GM13976 (cell line): ENCODE results near the gene DNAJC5.
A peak's percentile ranks its signal among the peaks of the same experiment; 100 is the strongest.

Experiments used
- DNase-seq: peaks from one replicate; pipeline ENCODE4 v3.0.0; 2012; ENCODE audit warnings: low spot score
- in situ Hi-C: fragments of 300-500 bp; cut with MboI; formaldehyde crosslinking; loops from one replicate; pipeline ENCODE4 v1.12.0; 2022; ENCODE audit warnings: low sequenced_read_pairs, mixed read lengths, inconsistent platforms; ENCODE audit not compliant: unreplicated experiment
- TF ChIP-seq, protein P1 (sequence below): IDR thresholded peaks from 2 replicates; pipeline ENCODE4 v1.5.1; 2012; ENCODE audit warnings: borderline replicate concordance, mild to moderate bottlenecking; ENCODE audit not compliant: insufficient read depth; ENCODE audit errors: extremely low read depth, missing control alignments, control extremely low read depth

The DNAJC5 gene

DNA sequence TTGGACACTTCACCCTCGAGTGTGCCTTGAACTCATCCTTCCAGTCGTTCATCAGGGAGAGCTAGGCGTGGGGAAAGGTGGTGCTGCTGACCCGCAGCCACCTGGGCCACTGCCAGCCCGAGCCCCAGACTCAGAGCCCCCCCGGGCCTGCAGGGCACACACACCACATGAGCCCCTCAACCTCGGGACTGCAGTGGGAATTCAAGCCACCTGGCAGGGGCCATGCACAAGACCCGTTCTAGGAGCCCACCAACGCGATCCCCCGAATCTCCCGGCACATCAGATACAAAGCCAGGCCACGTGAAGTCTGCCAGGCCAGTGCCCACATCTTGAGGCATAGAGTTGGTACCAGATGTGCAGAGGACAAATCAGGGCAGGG lies 72.0 kb downstream of the DNAJC5 start:
- TF ChIP-seq, protein P1, sequence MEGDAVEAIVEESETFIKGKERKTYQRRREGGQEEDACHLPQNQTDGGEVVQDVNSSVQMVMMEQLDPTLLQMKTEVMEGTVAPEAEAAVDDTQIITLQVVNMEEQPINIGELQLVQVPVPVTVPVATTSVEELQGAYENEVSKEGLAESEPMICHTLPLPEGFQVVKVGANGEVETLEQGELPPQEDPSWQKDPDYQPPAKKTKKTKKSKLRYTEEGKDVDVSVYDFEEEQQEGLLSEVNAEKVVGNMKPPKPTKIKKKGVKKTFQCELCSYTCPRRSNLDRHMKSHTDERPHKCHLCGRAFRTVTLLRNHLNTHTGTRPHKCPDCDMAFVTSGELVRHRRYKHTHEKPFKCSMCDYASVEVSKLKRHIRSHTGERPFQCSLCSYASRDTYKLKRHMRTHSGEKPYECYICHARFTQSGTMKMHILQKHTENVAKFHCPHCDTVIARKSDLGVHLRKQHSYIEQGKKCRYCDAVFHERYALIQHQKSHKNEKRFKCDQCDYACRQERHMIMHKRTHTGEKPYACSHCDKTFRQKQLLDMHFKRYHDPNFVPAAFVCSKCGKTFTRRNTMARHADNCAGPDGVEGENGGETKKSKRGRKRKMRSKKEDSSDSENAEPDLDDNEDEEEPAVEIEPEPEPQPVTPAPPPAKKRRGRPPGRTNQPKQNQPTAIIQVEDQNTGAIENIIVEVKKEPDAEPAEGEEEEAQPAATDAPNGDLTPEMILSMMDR = no peak
- DNase-seq = no peak
- in situ Hi-C loops = no loop called here

DNA sequence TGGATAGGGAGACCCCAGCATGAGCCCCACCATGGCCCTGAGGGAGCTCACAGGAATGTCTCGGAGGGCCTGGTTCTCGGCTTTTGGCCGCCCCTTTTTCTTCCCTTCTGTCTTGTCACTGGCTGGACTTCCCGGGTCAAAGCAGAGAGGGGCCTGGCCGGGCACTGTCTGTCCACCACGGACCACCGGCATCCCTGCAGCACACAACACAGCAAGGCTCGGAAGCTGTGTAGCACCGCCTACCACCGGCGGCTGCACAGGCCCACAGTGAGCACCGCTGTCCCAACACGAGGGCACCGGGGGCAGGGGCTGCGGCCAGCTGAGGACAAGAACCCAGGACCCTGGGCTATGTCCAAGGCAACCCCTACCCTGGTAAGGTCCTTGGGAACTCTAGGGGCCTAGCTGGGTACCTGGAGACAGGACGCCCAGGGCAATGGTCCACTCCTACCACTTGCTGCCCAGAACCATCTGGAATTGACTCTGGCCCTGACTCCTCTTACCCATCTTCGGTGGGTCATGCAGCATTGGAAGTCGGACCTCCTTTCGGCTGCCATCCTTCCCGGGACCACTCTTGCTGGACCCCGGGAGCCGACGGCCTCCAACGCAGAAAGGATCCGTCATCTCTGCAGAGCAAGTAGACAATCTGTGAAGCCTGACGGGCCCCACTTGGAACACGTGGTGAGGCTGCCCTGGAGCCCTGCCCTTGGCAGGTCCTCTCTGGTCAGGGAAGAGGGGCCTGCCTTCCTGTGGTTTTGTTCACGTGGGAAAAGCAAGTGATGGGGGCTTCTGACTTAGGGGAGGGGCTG lies 72.6 kb downstream of the DNAJC5 start:
- TF ChIP-seq, protein P1 = no peak
- in situ Hi-C loops = no loop called here

DNA sequence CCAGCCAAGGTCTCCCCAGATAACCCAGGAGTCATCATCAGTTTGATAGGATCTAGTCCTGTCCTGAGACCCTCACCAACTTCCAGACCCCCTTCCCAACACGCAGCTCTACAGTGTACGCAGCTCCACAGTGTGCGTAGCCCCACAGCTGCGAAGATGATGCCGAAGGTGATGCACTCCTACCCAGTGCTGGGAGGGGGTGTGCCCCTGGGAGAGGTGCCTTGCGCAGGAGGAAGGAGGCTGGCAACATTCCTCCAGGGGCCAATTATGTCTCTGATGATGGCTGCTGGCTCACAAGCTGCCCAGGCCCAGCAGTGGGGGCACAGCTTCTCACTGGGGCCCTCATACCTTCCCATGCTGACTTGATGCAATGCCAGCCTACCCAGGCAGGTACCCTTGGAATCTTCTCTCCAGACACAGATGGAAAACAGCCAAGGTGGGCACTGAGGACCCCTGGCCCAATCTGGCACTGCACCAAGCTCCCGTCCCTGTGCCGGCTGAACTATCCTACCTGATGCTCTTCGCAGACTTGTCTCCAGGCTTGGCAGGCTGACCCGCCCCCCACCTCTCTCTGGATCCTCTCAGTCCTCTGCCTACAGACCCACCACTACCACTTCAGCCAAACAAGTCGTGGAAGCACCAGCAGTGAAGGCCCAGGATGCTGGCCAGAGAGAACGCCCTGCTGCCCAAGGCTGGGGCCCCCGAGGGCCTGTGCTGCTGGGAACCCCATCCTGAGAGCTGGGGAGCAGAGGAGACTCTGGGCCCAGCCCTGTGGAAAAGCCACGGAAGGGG lies 73.4 kb downstream of the DNAJC5 start:
- no peak for DNase-seq
- TF ChIP-seq, protein P1 = no peak
- in situ Hi-C loops = no loop called here

More for the DNA sequence above, 72.6 kb downstream of the DNAJC5 start:
- DNase-seq = no peak

DNA sequence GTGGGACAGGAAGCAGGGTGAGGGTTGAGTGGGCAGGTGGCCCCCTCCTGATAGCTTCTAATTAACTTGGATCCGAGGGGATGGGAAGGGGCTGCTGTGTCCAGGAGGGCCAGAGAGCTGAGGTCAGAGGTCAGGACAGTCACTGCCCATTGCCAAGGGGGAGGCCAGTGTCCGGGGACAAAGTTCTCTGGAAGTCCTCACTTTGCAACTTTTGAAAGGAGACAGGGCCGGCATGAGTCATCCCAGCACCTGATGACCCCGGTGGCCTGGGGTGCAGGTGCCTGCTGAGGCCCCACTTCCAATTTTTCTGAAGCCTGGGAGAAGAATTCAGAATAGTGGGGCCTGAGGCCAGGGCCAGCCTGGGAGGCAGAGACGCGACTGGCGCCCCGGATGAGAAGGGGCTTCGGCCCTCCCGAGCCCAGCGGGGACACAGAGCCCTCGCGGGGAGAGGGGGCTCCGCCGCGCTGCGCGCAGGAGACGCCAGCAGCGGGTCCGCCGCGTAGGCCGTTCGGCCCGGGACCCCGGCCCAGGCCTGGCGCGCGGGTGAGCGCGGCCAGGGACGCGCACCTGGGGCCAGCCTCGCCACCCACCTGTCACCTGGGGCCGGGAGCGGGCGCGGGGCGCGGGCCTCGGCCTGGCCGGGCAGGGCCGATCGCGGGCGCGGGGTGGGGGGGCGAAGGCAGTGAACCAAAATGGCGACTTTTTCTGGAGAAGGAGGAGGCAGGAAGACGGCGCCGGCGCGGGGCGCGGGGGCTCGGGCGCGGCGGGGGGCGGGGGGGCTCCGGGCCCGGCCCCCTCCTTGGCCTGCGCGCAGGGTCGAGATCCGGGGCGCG lies 74.2 kb downstream of the DNAJC5 start:
- TF ChIP-seq, protein P1 = no peak
- in situ Hi-C loops = no loop called here
- peak; percentile 55 for DNase-seq

DNA sequence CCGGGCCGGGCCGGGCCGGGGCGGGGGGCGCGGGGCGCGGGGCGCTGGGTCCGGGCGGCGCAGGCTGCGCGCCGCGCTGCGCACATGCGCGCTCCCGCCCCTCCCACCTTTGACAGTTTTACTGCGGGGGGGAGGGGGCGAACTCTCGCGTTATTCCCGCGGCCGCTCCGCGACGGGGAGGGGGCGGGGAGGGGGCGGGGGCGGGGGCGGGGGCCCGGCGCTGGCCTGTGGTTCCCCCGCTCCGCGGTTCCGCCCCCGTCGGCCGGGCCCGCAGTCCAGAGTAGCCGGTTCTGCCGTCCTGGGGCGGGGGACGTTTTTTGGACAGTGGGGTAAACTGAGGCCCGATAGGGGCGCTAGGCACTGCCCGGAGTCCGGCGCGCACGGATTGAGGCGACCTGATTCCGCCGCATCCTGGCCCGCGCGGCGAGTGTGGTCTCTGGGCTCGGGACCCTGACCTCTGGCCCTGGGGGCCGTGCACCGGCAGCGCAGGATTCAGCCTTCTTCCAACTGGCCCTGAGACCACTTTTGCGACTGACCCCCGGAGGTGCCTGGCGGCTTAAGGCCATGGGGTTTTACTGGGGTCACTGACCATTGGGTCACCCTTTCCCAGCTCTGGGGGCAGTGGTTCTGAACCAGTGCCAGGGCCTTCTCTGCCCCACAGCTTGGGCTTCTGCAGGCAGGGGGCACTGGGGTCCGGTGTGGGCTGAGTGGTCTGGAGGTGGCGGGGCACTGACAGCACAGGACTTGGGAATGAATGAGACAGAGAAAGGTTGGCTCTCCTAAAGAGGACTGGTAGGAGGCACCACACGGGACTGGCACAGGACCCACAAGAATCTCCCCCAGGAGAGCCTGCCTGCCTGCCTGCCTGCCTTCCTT lies 75.2 kb downstream of the DNAJC5 start, which contains the start of gene ZNF512B:
Gene ZNF512B, minus strand, starts transcription at position 93 of the 876 bp plus-strand sequence. CDS start 1,980 bp downstream, outside the sequence.
- in situ Hi-C loops = no loop called here
- TF ChIP-seq, protein P1 = no peak
- peak; percentile 91 for DNase-seq
